HK-2 (cell line): Measurements from ENCODE around the gene PRR19.

Experiments
- DNase-seq: peaks from one replicate; pipeline ENCODE4 v3.0.0-alpha.2; 2018; ENCODE audit not compliant: unreplicated experiment

Gene PRR19

DNA sequence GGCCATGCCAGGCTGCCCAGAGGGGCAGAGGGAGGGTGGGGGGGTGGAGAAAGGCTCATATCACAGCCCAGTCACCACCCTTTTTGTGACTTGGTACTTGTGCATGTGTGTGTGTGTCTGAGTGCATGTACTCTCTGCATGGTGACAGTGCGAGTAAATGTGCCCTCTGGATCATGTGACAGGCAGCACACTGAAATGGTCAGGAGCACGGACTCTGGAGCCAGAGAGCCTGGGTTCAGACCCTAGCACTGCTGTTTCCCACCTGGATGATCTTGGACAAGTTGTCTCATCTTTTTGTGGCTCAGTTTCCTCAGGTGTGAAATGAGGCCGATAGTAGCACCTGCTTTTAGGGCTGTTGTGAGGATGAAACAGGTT lies 30.9 kb upstream of the PRR19 start:
- no peak for DNase-seq

DNA sequence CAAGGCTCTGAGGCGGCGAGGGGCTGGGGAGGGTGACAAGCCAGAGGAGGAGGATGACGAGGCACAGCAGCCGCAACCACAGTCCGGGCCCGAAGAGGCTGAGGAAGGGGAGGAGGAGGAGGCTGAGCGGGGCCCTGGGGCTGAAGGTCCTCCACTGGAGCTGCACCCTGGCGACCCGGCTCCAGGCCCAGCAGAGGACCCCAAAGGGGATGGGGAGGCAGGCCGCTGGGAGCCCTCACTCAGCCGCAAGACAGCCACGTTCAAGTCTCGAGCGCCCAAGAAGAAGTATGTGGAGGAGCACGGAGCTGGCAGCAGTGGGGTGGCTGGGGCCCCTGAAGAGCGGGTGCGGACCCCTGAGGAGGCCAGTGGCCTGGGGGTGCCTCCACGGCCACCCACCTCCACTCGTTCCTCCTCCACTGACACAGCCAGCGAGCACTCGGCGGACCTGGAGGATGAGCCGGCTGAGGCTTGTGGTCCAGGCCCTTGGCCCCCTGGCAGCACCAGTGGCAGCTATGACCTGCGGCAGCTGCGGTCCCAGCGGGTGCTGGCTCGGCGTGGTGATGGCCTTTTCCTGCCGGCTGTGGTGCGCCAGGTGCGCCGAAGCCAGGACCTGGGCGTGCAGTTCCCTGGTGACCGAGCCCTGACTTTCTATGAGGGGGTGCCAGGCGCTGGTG lies 29.9 kb upstream of the PRR19 start:
- DNase-seq: no peak

DNA sequence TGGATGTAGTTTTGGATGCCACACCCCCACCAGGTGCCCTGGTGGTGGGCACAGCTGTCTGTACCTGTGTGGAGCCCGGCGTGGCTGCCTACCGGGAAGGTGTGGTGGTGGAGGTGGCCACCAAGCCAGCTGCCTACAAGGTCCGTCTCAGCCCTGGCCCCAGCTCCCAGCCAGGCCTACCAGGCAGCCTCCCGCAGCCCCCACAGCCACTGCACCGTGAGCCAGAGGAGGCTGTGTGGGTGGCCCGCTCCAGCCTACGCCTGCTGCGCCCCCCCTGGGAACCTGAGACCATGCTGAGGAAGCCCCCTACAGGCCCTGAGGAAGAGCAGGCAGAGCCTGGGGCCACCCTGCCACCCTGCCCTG lies 29.4 kb upstream of the PRR19 start:
- DNase-seq: no peak

DNA sequence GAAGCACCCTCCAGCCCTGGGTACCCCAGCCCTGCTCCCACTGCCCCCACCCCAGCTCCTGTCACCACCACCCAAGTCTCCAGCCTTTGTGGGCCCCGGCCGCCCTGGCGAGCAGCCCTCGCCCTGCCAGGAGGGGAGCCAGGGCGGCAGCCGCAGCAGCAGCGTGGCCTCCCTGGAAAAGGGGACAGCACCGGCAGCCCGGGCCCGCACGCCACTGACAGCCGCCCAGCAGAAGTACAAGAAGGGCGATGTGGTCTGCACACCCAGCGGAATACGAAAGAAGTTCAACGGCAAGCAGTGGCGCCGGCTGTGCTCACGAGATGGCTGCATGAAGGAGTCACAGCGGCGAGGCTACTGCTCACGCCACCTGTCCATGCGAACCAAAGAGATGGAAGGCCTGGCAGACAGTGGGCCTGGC lies 28.9 kb upstream of the PRR19 start:
- DNase-seq: no peak

DNA sequence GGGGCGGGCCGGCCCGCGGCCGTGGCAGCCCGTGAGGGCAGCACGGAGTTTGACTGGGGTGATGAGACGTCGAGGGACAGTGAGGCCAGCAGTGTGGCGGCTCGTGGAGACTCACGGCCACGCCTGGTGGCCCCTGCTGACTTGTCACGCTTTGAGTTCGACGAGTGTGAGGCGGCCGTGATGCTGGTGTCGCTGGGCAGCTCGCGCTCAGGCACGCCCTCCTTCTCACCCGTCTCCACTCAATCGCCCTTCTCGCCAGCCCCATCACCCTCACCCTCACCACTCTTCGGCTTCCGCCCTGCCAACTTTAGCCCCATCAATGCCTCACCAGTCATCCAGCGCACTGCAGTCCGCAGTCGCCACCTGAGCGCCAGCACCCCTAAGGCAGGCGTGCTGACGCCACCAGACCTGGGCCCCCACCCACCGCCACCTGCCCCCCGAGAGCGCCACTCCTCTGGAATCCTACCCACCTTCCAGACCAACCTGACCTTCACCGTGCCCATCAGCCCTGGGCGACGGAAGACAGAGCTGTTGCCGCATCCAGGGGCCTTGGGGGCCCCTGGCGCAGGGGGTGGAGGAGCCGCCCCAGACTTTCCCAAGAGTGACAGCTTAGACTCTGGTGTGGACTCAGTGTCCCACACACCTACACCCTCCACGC lies 28.4 kb upstream of the PRR19 start:
- DNase-seq: no peak

DNA sequence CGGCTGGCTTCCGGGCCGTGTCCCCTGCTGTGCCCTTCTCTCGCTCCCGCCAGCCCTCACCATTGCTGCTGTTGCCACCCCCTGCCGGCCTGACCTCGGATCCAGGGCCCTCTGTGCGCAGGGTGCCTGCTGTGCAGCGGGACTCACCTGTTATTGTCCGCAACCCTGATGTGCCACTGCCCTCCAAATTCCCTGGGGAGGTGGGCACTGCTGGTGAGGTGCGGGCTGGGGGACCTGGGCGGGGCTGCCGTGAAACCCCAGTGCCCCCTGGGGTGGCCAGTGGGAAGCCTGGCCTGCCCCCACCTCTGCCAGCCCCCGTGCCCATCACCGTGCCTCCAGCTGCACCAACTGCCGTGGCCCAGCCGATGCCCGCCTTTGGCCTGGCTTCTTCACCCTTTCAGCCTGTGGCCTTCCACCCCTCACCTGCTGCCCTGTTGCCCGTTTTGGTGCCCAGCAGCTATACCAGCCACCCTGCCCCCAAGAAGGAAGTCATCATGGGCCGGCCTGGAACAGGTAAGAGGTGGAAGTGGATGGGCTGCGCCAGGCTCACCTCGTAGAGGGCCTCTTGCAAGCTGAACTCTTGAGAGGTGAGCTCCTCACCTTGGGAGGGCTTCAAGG lies 27.8 kb upstream of the PRR19 start:
- DNase-seq: no peak

DNA sequence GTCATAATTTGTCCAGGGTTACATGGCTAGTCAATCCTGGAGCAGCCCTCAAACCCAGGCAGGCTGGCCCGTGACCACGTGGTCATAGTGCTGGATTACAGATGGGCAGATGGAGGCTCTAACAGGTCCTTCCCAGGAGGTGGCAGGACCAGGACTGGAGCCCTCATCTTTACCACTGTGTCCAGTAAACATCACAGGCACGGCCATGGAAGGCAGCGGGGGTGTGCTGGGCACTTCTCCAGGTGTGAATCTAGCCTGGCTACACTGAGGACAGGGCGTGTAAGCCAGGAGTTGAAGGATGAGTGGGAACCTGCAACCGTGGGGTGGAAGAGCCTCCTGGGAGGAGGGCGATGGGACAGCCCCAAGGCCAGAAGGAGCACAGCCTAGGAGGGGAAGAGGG lies 26.8 kb upstream of the PRR19 start:
- DNase-seq: no peak

DNA sequence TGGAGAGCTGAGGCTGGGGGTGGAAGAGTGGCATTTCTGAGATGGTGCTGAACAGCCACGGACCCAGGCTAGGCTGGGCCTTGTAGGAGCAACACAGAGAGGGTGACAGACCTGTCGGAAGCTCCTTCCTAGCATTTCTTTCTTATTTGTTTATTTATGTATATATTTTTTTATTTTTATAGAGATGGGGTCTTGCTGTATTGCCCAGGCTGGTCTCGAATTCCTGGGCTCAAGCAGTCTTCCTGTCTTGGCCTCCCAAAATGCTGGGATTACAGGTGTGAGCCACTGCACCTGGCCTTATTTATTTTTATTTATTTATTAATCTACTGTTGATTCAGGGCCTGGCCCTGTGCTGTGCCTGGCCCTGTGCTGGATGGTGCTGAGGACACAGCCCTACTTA lies 26.4 kb upstream of the PRR19 start:
- no peak for DNase-seq

DNA sequence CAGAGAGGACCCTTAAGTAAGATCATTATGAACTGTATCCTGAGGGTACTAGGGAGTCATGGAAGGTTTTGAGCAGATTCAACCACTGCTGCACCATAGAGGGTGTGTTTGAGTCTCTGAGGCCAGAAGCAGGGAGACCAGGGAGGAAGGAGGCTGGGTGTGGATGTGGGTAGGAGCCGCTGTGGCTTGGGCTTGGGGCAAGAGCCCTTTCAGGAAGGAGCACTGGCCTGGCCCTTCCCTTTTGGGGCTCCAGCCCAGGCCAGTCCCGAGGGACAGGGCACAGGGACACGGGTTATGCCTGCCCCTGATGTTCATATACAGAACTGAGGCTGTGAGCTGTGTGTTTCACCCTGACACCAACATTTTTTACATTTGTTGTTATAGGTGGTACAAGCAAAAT lies 25.6 kb upstream of the PRR19 start:
- no peak for DNase-seq

DNA sequence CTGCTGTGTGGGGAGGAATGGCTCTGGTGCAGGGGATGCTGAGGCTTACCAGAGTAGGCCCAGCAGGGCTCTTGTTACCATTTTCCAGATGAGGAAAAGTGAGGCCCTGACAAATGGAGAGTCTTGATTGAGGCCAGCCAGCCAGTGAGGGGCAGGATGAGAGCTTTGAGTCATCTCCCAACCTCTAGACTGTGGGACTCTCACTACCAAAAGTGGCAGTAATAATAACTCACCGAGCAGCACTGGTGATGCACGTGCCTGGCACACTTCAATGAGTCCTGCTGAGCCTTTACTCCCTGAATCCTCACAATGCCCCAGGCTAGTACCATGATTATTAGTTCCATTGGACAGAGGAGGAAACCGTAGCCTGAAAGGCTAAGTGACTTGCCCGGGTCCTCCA lies 25.1 kb upstream of the PRR19 start:
- no peak for DNase-seq

DNA sequence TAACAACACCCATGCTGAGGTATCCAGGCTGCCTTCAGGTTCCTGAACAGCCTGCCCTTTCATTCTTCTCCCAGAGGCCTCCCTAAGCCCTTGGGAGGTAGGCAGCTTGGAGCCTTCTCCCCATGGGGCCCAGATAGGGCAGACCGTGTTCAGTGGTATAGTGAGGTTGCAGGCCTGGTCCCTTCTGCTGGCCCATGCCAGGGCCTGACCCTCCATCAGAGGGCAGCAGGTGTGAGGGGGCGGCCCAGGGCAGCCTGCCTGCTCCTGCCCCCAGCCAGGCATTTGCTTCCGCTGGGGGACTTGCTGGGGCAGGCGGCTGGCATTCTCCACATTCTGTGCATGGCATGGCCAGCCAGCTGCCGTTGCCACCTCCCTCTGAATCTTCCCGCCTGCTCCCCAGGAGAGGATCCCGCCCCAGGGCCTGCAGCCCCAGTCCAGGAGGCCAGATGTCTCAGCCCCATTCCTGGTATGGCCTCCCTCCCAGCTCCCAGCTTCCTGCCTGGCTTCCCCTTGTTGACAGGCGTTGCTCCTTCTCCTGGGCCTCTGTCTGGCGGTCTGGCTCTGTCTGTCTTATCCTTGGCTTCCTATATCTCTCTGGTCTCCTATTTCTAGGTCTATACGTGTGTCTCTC lies 24.0 kb upstream of the PRR19 start:
- peak; percentile 49 for DNase-seq

DNA sequence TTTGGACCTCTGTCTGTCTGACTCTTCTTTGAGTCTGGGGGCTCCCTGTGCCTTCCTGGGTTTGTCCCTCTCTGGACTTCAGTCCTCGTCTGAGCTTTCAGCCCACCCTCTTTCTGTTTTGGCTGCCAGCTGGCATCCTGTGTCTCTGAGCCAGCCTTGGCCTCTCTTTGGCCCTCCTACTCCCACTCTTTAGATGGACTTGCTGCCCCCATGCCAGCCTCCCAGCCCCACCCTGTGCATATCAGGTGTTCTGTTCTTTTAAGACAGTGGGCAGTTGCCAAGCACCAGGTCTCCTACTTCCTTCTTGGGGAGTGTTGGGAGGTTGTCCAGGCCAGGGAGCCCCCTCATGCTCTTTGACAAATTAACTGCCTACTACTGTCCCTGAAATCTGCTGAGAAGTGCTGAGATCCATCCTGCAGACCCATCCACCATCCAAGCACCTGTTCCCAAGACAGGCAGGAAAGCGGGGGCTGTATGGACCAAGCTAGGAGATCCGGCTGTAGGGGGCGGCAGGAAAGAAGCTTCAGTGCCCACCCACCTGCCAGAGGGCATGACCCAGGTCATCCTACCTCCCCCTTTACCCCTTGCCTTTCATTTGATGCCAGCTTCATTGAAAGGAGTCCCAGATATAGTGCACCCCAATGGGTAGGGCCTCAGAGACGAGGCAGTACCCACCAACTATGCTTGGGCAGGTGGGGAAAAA lies 23.3 kb upstream of the PRR19 start:
- DNase-seq: no peak

DNA sequence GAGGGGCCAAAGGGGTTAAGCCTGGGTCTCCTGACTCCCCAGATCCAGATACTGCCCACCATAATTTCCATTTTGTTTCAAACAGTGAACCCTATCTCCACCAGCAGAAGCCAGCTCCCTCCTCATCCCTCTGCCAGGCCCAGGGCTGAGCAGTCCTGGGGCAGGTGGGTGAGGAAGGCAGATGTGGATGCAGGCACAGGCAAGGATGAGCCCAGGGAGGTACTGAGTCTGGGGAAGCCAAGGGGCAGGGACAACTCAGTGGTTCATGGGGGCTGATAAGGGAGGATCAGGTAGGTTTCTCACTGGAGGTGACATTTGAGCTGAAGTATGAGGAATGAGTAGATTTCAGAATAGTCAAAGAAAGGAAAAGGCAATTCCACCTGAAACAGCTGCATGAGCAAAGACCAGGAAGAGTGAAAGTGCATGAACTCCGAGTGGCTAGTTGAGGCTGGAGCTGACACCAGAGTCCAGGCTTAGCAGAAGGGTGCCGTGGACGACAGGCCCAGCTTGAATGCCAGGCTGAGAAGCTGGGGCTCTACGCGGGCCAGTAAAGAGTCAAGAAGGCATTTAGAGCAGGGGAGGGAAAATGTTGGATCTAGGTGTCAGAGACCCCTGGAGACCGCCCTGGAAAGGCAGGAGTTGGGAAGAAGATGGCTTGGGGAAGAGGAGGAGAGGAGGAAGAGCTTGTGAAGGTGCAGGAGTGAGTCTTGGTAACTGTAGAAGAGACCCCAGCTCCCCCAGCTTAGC lies 22.6 kb upstream of the PRR19 start:
- no peak for DNase-seq

DNA sequence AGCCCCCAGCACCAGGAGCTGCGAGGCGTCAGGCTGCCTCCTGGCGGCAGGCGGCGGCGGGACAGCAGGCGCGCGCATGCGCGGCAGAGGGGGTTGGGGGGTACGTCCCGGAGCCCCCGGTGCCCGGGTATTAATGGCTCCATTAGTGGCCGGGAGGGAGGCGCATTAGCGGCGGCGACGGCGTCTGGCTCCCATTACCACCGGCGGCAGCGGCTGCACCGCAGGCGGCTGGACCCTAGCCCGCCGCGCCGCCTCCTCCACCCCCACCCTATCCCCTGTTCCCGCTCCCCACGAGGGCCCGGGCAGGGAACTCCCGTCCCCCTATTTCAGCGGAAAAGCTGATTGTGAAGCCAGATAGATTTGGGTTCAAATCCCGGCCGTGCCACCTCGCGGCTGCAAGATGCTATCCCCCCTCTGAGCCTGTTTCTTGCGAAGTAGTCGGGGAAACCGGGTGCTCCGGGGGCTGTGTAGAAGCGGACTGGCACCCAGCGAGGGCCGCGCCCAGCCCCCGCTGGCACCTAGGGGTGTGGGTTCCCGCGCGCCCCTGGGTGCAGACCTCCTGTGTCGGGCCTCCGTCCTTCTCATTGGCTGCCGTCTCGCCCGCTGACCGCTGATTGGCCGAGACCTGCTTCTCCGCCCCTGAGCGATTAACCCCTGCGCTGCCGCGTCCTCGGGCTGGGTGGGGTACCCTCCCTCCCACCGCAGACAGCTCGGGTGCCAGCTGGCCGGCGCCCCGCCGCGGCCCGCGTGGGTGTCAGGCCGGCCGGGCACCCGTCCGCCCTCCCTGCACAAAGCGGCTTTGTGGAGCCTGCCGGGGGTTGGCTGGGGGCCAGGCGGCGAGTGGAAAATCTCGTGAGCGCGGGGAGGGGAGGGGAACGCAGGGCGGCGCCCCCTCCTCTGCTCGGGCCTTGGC lies 21.8 kb upstream of the PRR19 start:
- DNase-seq: peak; percentile 94

DNA sequence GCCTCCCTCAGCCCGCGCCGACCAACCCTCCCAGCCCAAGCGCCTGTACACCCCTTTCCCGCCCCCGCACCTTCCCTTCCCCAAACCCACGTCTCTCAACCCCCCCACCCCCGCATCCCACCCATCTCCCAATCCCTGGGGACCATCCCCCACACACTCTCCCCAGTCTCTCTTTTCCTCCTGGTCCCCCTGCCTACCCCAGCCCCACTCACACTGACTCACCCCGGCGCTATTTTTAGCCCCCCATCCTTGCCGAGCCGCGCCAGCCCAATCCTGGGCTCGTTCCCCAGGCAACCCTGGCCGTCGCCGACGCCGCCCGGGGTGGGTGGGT lies 21.2 kb upstream of the PRR19 start:
- DNase-seq: peak; percentile 47

DNA sequence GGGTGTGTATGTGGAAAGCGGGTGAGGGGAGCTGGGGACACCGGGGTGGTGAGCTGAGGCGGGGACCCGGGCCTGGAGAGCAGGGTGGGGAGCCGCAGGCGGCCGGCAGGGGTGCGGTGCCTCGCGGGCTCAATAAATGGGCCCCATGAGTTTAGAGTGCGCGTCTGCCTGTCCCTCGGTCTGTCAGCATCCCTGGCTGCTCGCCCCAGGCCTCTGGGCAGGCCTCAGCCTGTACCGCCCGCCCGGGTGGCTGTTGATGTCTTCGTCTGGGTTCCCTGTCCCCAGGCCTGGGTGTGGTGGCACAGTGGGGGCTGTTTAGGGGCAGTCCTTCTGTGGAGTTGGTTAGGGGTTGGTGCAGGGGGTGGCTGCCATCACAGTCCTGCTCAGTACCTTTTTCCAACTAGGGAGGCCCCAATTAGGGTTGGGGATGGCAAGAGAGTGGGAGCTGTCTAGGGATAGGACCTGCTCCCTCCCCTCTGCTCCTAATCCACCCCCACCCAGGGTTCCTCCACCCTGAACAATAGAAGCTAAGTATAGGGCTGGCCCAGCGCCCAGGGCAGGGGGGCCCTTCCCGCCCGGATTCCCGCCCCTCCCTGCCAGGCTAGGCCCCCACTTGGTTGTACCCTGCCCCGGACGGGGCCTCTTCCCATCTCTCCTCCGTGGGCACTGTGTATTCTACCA lies 20.6 kb upstream of the PRR19 start:
- peak; percentile 49 for DNase-seq

DNA sequence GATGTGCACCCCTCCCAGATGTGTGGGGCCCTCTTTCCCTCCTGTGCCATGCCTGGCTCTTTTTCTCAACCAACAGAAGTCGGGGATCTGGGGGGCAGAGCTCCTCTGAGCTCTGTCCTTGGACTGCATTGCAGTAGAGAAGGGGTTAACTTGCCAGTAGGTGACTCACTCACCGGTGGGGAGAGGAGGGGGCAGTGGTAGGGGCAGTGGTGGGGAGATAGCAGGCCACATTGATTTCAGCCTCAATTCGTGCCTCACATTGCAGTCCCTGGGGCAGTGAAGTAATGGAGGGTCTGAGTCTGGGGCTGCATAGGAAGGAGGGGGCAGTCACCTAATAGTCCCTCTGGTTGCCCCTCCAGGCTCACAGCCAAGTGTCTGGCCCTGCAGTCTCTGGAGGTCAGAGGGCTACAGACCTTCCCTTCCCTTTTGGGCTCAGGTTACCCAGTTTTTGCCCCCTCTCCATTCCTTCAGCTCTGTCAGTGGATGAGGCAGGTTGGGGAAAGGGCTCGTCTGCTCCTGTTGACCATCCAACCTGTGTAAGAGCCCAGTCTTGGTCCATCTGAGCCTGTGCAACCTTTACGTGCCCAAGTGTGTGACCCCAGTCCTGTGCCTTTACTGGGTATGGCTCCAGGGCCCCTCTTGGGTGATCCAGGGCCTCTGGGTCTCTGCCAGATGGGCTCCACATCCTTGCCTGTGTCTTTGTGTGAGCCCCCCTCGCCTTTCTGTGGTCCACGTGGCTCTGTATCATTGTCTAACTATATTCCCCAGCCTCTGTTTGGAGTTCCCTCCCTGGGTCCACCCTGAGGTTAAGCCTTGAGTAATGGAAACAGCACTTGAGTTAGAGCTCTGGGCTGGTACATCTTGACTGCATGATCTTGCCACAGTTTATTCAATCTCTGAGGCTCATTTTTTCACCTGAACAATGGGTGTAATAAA lies 19.8 kb upstream of the PRR19 start:
- DNase-seq: peak; percentile 52

DNA sequence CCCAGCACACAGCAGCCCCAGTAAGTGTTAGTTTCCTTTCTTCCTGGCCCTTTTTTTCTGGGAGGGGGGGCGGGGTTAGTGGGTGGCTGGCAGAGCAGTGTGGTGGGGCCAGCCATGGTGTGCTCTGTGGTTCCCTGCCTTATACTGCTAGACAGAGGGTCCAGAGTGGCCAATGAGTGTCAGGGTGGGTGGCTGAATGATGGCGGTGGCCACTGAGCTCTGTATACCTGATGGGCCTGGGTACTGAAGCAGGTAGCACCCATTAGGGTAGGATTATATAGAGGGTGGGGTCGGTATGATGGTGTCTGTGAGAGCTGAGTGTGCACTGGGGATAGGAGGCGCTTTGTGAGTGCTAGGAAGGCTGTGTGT lies 19.1 kb upstream of the PRR19 start:
- DNase-seq: peak; percentile 26
